Activated CD4-positive, alpha-beta T cell treated with anti-CD3 and anti-CD28 coated beads, Interleukin-2, amount 50 U/mL, for 4 hours (primary cell): ENCODE measurements around the gene GINS2.

Source experiments
- DNase-seq, 2 experiments: peaks; one replicate each; pipeline ENCODE4 v3.0.0-alpha.2; 2020

The GINS2 gene

DNA sequence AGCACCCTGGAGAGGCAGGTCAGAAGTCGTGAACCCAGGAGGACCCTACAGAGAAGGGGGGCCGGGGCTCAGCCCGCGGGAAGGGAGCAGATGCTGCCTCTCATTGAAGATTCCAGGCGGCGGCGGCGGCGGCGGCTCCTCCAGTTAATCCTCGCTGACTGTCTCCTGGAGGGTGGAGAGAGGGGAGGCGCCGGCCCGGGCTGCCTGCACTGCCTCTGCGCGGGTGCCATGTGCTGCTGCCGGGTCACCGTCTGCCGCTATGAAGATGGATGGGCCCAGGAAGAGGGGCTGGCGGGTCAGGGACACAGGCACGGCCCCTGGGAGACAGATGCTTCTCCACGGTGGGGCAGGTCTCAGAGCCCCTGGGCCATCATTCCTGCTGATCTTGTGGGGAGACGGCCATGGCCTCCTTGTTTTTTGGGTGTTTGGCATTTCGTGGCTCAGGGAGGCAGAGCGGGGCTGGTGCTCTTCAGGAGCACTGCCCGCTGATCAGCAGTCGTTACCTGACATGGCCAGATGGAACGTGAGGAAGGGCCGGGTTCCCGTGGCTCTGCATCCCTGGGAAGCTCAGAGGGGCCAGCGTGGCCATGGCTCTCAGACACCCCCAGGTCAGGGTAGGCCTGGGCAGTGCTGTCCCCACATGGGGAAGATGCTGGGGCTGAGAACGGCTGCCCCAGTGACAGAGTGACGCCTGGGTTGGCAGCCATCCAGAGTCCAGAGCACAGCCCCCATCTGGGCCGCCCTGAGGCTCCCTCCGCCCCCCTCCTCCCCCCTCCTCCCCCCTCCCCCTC is 36.1 kb downstream of the GINS2 start:
- DNase-seq = no peak

DNA sequence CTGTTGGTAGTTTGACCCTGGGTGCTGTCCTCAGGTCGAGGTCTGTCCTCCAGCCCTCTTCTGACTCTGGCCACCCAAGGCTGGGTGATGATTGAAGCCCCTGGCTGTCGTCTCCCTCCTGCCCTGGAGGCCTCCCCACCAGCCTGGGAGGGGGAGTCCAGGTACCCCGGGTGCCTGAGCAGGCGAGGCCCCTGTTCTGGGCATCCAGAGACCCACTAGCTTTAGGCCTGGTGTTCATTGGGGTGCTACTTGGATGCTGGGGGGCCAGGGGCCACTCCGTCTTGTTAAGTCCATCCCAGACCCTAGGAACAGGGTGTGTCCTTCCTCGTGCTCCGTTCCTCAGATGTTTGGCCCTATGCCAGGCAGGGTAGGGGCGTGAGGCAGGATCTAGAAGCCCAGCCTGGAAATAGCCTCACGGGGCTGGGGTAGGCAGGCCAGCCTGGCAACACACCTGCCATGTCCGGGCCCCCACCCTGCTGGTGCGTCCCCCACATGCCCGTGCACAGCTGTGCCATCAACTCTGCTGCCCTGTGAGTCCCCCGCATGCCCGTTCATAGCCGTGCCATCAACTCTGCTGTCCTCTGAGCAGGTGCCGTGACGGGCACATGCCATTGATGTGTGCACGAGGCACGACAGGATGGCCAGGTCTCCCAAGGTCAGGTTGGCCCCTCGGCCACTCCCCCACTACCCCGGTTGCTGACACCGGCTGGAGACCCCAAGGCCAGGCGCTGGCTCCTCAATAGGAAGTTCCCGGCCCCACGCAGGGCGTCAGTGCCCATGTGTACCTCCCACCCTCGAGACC is 36.9 kb downstream of the GINS2 start:
- DNase-seq = no peak

DNA sequence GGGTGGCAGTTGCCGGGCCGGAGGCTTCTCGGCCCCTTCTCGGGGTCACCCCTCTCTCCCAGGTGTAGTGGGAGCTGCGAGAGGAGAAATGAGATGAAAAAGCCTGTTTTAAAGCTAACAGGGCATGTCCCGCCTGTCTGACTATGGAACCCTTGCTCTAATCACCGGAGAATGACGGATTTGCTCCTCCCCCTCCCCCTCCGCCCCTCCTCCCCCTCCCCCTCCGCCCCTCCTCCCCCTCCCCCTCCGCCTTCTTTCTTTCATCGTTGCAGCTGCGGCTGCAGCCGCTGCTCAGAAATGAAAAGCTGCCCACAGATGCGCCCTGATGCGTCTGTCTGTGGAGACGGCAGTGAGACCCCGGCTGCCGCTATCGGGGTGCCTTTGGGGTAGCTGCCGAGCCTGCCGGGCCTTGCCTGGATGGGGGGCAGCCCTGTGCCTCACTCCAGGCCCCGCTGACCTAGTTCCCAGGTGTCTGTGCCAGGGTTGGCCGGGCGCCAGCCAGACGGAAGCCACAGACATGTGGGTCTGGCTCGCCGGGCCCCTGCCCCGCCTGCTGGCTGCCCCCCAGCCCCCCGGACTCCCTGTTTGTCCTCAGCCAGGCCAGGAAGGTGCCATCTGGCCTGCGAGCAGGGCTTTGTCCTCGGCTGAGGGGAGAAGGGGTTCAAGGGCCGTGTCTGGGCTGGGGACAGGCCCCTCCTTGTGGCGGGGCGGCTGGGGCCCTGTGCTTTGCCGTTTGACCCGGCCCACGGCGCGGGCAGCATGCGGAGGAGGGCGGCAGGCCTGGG is 37.7 kb downstream of the GINS2 start:
- DNase-seq = no peak

DNA sequence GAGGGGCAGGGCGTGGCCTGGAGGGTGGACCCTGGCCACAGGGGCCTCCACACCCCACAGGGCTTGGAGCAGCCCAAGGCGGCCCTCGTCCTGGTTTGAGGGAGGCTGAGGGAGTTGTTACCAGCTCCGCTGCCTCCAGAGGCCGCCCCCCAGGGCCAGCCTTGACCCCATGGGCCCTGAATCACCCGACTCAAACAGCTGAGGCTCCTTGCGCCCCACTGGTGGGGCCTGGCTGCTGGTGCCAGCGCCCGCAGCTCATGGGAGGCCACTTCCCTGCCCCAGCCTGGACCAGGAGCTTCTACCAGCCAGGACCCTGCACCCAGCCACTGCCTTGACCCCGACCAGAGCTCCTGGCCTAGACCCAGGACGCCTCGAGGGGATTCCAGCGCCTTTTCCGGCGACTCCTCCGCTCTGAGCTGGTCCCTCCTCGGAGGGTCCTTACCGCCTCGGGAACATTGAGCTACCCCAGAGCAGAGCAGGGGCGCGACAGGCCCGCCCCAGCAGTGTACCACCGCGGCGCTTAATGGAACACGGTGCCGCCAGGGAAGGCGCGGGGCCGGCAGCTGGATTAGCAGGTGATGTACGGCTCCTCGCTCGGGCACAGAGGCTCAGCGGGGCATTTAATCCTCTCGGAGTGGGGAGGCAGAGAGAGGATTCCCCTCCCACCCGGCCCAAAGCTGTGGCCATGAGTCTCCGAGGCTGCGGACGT is 38.5 kb downstream of the GINS2 start:
- no peak for DNase-seq

GRCh38 chr16:85649411-85650134 is 39.2 kb downstream of the GINS2 start:
- DNase-seq = no peak

GRCh38 chr16:85648805-85649204 is 39.9 kb downstream of the GINS2 start:
- DNase-seq = no peak

DNA sequence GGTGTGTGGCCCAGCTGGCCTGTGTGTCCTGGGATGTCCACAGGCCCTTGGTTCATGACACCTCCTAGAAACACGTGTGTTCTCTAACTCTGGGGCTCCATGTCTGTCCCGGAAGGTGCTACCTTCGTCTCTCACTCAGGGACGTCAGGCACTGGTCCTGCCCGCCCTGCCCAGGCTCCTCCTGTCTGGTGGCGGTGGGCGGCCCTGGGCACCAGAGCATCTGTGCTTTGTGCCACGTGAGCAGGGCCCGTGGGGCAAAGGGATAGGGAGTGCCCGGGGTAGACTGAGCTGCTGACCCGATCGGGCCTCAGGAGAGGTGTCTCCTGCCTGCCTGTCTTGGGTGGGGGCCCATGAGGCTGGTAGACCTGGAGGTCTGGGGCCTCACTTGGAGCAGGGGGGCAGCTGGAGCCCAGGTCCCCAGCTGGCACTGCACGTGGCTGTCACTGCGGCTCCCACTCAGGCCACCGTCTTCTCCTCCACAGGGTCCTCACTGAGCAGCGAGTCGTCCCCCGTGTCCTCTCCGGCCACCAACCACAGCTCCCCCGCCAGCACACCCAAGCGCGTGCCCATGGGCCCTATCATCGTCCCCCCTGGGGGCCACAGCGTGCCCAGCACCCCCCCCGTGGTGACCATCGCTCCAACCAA is 40.6 kb downstream of the GINS2 start:
- no peak for DNase-seq

DNA sequence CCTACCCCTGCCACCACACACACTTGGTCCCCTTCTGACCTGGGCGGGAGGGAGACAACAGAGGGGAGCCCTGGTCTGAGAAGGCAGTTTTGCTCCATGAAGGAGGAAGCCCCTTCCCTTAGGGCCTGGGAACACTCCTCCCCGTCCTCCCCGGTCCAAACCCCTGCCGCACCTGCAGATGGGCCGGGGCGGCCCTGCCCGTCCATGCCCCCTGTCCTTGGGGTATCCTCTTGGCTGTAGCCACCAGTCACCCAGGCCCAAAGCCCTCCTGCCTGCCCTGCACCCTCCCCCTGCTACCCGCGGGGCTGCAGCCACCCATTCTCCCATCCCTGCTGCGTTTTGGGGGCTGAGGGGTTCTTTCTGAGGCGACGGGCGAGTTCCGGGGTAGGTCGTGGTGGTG is 41.8 kb downstream of the GINS2 start:
- no peak for DNase-seq

DNA sequence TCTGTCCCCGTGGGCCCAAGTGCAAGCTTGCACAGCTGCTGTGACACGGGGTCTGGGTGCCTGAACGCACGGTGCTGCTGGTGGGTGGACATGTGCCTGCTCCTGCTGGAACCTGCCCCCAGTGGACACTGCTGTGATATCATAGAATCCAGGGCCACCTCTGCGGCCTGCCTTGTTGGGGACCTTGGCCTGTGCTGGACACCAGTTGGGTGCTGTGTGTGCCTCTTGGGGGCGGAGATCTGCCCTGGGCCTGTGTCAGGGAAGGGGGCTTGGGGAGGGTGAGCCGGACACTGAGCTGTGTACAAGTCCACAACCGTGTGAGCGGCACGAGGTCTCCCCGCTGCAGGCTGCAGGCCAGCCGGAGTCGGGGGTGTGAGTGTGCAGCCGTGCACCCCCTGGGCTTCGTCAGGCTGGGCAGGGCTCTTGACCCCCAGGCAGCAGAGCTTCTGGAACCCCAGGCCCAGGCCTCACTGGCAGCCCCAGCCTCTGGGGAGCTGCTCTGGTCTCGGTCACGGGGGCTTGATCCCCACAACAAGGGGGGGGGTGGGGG is 42.3 kb downstream of the GINS2 start:
- DNase-seq = no peak

GRCh38 chr16:85645021-85645589 is 43.6 kb downstream of the GINS2 start:
- DNase-seq = no peak

DNA sequence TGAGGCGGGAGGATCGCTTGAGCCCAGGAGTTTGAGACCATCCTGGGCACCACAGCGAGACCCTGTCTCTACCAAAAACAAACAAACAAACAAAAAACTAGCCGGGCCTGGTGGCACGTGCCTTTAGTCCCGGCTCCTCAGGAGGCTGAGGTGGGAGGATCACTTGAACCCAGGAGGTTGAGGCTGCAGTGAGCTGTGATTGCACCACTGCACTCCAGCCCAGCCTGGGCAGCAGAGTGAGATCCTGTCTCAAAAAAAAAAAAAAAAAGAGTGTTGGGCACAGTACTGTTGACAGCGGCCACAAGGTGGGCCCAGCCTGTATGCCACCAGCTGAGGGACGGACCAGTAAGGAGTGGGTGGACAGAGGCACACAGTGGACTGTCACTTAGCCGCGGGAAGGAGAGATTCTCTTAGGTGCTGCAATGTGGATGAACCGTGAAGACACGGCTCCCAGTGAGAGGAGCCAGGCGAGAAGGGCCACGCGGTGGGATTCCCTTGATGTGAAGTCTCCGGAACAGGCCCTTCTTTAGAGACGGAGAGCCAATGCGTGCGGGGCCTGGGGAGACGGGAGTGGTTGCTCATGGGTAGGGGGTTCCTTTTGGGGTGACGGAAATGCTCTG is 44.6 kb downstream of the GINS2 start:
- DNase-seq = no peak

- no peak for DNase-seq
These were observed 45.1 kb downstream of the GINS2 start for GRCh38 chr16:85643631-85644030.

GRCh38 chr16:85642762-85643358 is 45.9 kb downstream of the GINS2 start:
- DNase-seq = no peak

- DNase-seq = no peak
These were observed 47.0 kb downstream of the GINS2 start for GRCh38 chr16:85641776-85642176.

DNA sequence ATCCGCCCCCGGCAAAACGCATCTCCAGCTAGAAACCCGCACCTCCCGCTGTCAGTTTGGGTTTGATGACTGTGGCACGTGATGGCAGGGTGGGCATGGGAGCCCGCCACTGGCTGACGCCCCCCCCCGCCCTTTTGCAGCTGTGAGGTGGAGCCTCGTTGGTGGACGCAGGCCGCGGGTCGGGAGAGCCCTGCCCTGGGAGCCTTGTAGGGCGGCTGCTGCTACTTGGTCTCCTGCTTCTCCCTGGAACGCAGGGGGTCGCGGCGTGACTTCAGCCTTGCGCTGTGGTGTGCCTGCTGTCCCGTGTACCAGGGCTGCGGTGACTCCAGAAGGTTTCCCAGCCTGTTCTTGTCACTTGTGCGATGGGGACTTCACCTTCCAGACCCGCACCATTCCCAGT is 47.4 kb downstream of the GINS2 start:
- no peak for DNase-seq

DNA sequence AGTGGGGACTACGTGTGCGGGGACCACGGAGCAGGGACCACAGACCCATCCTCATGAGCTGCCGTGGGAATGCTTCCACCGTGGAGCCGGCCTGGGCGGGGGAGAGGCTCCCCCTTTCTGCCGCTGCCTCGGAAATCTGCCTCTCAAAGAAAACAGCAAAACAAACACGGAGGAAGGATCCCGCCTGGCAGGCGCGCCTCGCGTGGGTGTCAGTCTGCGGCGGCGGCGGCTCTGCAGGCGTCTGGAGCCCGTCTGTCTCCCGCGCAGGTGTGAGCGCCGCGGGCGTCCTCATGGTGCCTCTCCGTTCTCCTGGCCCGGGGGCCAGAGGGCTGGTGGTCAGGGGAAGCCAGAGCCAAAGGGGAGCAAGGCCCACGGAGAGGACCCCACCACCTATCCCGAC is 48.2 kb downstream of the GINS2 start:
- no peak for DNase-seq

- no peak for DNase-seq
These were observed 48.5 kb downstream of the GINS2 start for GRCh38 chr16:85640254-85640558.

GRCh38 chr16:85639529-85640253 is 49.1 kb downstream of the GINS2 start:
- DNase-seq = no peak

DNA sequence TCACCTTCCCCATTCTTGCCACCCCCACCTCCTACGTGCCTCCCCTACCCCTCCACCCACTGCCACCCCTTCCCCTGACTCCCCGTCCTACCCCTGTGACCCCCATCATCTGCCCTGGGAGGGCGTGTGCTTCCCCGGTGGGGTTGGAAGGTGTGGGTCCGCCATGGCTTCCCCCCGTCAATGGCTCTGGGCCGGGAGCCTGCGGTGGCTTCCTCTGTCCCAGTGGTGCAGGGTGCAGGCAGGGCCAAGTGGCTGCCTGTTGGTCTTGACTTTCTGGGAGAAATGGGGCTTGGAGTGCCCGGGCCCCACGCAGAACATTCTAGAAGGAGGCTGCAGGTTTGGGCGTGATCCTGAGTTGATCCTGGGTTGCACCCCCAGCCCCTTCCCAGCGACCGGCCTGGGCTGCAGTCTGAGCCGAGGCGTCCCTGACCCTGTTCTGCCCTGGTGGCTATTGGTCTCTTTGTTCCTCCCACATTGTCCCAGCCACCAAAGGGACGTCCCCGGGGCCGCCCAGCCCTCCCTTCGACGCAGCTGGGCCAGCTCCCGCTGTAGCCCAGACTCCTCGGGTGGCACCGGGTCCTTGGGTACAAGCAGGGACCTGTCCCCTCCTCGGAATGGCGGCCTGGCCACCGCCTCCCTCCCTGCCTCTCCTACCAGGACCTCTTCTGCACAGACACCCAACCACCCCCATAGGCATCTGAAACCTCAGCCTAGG is 49.9 kb downstream of the GINS2 start:
- DNase-seq = no peak
